Skin of body (tissue), 2 donors: ENCODE measurements around the gene MYL5. TPM values are rescaled to one million over a fixed set of nuclear protein-coding genes. Genes with fewer than 3 reads are reported as not detected.
"Not testable (repeated sequence)": the region's sequence is repeated elsewhere in the genome, so short reads cannot be mapped to it uniquely, and the experiment has no call there.

Experiments
- DNase-seq: peaks from one replicate; lab custom pipeline; 2025; lab: John Stamatoyannopoulos, UW
- total RNA-seq: library from RNA; depleted of rRNA; stranded (reverse); fragments of >200 nt; gene quantifications from one replicate; pipeline ENCODE4 v1.2.3, GENCODE V29; 2014

The MYL5 gene
- total RNA-seq, 1 donor from 2014 or later: 94.6 TPM

DNA sequence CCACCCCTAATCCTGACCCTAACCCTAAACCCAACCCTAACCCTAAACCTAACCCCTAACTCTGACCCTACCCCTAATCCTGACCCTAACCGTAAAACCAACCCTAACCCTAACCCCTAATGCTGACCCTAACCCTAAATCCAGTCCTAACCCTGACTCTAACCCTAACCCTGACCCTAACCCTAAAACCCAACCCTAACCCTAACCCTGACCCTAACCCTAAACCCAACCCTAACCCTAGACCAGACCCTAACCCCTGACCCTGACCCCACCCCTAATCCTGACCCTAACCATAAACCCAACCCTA lies 30.6 kb downstream of the MYL5 start:
- DNase-seq: no peak

DNA sequence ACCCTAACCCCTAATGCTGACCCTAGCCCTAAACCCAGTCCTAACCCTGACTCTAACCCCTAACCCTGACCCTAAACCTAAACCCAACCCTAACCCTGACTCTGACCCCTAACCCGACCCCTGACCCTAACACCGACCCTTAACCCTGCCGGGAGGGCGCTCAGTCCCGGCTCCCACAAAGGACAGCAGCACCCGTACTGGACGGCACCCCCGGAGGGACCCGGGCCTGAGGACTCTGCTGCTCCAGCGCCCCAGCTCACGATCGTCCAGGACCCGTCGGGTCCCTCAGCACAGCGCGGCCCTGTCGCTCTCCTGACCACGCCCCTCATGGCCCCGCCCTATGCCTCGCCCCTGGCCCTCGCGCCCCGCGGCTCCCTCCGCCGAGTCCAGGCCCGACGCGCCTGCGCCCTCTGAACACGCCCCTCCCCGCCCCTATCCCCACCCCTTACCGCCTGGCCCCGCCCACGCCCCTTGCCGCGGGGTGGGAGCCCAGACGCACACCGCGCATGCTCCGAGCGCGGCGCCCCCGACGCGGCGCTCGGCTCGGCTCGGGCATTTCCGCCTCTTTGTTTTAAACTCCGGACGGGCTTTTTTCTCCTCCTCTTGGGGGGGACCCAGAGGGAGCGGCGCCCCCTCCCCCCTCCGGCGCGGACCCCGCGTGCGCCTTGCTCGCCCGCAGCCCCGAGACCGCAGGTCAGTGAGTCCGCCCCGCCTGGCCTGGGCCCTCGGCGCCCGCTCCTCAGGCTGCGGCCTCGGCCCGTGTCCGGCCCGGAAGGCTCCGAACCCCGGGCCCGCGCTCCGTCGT lies 31.1 kb downstream of the MYL5 start, which contains the start of gene PCGF3:
Gene PCGF3, plus strand, starts transcription at position 555 of the 805 bp plus-strand sequence. CDS start 27,849 bp downstream, outside the sequence.
- DNase-seq: peak; percentile 97

DNA sequence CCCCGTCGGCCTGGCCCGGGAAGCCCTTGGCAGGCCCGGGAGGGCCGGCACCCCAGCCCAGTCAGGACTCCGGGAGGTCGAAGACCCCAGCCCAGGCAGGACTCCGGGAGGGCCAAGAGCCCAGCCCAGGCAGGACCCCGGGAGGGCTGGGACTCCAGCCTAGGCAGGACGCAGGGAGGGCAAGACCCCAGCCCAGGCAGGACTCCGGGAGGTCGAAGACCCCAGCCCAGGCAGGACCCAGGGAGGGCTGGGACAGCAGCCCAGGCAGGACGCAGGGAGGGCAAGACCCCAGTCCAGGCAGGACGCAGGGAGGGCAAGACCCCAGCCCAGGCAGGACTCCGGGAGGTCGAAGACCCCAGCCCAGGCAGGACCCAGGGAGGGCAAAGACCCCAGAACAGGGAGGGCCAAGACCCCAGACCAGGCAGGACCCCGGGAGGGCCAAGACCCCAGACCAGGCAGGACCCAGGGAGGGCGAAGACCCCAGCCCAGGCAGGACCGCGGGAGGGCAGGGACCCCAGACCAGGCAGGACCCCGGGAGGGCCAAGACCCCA lies 31.8 kb downstream of the MYL5 start:
- DNase-seq: not testable (repeated sequence)

DNA sequence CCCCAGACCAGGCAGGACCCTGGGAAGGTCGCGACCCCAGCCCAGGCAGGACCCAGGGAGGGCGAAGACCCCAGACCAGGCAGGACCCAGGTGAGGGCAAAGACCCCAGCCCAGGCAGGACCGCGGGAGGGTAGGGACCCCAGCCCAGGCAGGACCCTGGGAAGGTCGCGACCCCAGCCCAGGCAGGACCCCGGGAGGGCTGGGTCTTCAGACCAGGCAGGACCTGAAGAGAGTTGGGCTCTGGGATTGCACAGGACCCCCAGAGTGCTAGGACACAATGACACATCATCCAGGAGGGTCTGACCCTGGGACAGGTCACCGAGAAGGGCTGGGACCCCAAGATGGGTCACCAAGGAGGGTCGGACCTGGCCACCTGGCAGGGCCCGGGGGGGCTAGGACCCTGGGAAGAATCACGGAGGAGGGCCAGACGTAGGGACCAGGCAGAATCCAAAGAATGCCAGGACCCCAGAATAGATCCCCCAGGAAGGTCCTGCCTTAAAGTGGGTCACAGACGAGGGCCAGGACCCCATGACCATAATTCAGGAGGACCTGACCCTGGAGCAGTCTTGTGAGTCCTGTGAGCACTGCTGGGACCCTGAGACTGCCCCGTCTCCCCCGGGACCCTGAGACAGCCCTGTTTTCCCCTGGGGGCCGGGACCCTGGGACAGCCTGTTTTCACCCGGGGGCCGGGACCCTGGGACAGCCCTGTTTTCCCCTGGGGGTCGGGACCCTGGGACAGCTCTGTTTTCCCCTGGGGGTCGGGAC lies 32.7 kb downstream of the MYL5 start:
- DNase-seq: no peak

DNA sequence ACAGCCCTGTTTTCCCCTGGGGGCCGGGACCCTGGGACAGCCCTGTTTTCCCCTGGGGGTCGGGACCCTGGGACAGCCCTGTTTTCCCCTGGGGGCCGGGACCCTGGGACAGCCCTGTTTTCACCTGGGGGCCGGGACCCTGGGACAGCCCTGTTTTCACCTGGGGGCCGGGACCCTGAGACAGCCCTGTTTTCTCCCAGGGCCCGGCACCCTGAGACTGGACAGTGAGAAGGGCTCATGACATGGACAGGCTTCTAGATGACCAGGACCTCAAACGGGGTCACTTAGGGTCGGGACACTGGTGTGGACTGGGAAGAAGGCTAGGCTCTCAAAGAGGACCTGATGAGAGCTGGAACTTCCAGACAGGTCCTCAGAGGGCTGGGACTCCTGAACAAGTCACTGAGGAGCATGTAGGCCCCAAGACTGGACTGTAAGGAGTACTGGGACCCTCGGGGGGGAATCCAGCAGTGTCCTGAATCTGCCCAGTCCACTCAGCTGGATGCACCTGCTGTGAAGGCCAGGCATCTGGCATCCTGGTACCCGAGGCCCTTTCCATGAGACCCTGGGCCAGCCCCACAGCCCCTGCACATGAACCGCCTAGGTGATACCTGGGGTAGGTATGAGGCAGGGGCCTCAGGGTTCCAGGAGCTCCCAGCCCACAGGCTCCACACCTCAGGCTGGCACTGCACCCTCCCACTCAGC lies 33.7 kb downstream of the MYL5 start:
- no peak for DNase-seq

DNA sequence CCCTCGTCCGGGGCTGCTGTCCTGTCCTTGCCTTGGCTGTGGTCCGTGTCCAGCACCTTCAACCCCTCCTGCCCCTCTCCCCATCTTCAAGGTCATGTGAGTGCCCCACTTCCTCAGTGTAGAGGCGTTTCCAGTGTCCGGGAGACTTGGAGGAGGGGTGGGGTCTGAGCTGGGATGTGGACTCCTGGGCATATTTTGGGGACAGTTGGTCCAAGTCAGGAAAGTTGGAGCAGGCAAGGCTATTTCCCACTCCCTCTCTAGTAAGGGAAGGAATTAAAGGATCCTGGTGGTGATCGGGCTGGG lies 34.2 kb downstream of the MYL5 start:
- no peak for DNase-seq

DNA sequence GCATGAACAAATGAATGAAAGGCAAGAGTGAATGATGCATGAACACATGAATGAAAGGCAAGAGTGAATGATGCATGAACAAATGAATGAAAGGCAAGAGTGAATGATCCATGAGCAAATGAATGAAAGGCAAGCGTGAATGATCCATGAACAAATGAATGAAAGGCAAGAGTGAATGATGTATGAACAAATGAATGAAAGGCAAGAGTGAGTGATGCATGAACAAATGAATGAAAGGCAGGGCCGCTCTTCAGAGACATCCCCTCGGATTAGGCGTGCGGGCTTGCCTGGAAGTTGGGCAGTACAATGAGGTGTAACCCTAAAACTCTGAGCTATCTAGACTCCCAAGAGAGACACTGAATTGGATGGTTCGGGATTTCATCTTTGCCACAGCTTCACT lies 35.0 kb downstream of the MYL5 start:
- no peak for DNase-seq

DNA sequence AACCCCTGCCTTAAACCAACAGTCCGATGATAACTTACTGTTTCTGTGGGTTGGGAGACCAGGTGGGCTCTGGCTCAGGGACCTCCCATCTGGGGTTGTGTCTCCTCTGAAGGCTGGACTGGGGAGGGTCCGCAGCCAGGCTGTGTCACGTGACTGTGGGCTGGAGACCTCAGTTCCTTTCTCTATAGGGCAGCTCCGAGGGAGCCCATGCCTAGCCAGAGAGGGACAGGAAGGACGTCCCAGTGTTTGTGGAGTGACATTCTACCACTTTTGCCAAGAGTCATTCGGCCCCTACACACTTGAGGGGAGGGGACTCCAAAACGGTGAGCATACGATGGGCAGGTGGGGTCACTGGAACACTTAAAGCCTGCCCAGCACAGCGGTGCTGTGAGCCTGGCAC lies 35.8 kb downstream of the MYL5 start:
- DNase-seq: no peak

DNA sequence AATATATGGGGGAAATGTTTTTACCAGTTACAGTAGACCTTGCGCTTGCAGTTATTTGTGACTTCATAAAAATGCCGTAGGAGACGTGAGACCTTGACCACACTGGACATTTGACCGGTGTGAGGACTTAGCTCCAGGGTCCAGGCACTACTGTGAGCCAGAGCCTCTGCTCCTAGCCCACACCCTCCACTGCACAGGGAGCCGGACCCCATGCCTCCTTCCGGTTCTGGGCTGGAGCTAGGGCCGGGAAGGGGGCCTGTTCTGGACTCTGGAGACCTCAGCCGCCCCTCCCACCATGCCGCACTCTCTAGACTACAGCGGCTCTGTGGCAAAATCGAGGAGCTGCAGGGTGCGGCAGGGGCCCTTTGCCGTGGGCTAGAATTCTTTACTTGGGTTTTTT lies 36.6 kb downstream of the MYL5 start:
- DNase-seq: no peak

DNA sequence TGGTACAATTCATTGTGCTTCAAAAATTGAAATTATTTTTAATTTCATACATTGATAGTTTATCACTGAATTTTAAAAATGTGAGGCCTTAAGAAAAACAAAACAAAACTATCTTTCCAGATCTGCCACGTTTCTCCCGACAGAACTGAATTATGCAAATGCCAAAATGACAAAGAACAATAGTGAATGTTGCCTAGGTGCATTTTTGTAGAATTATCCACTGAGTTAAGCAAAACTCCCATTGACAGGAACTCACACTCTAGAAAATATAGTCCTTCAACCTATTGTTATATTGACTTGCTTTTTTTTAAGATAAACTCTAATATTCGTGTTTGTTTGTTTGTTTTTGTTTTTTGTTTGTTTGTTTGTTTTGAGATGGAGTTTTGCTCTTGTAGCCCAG lies 37.8 kb downstream of the MYL5 start:
- no peak for DNase-seq

DNA sequence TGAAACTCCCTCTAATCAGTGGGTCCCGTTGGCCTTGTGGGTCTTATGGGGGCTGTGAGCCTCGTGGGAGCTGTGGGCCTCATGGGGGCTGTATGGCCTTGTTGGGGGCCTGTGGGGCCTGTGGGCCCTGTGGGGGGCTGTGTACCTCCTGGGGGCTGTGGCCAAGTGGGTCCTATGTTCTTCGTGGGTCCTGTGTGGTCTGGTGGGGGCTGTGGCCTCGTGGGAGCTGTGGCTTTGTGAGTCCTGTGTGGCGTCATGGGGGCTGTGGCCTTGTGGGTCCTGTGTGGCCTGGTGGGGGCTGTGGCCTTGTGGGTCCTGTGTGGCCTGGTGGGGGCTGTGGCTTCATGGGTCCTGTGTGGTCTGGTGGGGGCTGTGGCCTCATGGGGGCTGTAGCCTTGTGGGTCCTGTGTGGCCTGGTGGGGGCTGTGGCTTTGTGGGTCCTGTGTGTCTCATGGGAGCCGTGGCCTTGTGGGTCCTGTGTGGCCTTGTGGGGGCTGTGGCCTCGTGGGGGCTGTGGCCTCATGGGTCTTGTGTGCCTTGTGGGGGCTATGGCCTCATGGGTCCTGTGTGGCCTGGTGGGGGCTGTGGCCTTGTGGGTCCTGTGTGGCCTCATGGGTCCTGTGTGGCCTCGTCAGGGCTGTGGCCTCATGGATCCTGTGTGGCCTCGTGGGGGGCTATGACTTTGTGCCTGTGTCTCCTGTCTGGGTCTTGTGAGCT lies 38.7 kb downstream of the MYL5 start:
- no peak for DNase-seq

DNA sequence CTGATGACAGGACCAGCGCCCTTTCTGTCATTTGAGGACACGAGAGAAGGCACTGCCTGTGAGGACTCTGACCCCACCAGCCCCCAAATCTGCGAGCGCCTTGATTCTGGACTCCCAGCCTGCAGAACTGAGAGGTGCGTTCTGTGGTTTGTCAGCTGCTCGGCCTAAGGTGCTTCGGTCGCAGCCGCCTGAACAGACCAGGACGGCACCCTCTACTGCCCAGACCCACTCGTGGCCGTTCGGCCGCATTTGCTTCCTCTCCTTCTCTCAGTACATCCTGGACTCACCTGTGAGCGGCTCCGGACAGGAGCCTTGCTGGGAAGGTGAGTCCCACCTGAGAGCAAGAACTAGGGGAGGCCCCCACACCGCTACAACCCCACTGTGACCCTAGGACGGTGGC lies 39.7 kb downstream of the MYL5 start:
- DNase-seq: no peak

DNA sequence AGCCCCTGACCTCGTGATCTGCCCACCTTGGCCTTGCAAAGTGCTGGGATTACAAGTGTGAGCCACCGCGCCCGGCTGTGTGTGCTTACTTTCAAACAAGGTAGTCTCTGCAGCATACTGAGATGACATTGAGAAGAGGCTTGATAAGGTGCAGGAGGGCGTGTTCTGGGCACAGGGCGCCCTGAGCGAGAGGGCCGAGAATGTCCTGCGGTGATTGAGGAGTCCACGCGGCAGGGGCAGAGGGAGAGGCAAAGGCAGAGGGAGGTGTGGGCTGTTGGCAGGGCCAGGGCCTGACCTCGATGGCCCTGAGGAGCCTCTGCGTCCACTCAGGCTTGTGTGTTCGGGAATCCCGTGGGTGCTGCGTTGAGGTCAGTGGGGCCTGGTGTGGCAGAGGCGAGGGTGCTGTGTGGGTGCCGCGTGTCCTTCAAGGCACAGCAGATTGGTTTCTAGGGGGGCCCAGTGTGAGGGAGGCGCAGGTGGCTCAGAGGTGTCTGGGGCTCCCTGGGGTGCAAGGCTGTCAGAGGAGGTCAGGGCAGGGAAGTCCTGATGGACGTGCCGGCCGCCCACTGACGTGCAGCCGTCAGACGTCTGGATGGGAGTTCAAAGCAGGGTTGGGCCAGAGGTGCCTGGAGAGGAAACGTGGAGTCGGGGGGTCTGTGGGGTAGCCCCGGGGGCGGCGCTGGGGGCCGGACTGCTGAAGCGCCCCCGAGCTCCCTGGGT lies 43.4 kb downstream of the MYL5 start:
- no peak for DNase-seq

DNA sequence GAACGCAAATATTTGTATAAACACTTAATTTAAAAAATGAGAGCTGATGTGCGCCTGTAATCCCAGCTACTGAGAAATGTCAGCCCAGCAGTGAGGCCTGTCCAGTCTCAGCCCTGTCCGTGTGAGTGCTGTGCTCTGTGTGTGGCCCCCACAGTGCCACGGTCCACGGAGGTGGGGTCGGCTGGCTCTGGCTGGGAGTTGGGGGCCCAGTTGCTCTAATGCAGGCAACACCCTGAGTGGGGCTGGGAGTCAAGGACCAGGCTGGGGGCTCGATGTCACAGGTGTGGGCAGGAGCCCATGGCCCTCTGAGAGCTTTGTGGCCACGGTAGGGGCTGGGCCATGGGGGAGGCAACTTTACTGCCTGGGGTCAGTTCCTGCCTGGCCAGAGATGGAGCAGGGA lies 44.1 kb downstream of the MYL5 start:
- no peak for DNase-seq

DNA sequence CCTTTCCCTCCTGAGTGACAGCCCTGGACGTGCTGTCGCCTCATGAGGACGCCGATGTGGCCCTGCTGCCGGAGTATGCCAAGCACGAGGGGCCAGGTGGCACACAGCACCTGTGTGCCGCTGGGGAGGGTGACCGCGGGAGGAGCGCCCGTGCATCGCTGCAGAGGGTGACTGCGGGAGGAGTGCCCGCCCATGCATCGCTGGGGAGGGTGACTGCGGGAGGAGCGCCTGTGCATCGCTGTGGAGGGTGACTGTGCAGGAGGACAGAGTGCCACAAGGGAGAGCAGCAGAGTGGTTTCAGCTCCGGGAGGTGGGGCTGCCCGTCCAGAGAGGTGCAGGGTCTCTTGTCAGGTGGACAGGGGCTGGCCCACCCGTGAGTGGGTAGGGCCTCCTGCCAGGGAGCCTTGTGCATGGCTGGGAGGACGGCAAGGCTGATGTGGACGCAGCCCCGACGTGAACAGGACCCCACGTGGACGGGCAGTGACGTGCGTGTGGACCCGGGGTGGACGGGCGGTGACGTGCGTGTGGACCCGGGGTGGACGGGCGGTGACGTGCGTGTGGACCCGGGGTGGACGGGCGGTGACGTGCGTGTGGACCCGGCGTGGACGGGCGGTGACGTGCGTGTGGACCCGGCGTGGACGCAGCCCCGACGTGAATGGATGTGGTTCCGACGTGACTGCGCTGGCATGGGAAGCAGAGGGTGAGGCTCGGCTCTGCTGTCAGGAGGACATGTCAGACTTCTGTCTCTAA lies 45.9 kb downstream of the MYL5 start:
- DNase-seq: no peak

DNA sequence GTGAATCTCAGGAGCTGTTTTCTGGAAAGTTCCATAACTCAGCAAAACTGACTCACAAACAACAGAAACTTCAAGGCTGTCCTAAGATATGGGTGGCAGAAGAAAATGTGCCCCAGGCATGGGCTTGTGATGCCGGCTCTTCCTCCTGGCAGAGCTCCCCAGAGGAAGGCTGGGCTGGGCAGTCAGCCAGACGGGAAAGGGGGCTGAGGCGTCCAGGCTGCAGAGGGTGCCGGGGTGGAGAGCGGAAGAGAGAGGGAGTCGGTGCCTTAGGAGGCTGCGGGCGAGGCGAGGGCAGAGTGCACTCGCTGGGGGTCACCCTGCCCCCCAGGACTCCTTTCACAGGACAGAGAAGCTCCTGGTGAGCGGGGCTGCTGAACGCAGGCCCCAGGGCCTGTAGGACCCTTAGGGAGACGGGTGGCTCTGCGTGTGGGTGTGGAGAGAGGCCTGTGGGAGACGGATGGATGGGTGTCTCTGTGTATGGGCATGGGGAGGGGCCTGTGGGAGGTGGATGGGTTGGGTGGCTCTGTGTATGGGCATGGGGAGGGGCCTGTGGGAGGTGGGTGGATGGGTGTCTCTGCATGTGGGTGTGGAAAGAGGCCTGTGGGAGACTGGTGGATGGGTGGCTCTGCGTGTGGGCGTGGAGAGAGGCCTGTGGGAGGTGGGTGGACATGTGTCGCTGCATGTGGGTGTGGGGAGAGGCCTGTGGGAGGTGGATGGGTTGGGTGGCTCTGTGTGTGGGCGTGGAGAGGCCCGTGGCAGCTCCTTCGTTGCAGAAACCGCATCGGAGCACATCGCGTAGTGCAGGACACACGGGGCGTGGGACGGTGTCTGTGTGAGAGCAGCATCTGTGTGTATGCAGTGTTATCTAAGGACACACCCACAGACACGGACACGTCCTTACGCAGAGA lies 47.2 kb downstream of the MYL5 start:
- no peak for DNase-seq

DNA sequence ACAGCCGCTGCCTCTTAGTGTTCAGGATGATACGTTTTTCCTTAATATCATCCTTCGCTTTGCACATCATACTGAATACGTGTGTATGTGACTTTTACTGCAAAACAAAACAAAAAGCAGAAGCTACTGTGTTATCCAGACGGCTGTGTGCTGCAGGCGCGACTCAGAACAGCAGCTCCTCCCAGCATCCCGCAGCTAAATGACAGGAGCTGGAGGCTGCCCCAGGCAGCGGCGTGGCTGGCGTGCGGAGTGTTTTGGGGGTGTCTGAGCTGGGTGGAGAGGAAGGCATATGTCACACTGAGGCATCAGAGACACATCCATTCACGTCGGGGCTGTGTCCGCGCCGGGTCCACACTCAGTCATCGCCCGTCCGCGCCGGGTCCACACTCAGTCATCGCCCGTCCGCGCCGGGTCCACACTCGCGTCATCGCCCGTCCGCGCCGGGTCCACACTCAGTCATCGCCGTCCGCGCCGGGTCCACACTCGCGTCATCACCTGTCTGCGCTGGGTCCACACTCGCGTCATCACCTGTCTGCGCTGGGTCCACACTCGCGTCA lies 47.9 kb downstream of the MYL5 start:
- DNase-seq: no peak

DNA sequence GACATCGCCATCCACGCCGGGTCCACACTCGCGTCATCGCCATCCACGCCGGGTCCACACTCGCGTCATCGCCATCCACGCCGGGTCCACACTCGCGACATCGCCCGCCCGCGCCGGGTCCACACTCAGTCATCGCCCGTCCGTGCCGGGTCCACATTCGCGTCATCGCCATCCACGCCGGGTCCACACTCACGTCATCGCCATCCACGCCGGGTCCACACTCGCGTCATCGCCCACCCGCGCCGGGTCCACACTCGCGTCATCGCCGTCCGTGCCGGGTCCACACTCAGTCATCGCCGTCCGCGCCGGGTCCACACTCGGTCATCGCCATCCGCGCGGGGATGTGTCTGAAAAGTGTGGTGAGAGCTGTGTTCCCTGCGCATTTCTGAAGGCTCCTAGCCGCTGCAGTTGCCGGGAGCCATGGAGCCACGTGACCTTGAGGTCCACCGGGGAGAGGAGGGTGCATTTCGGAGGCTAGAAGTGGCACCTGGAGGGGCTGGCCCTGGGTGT lies 48.6 kb downstream of the MYL5 start:
- no peak for DNase-seq
